ENCODE results near the gene VPS54. TPM values are rescaled to one million over a fixed set of nuclear protein-coding genes. Genes with fewer than 3 reads are reported as not detected.
"Not testable (repeated sequence)": the region's sequence is repeated elsewhere in the genome, so short reads cannot be mapped to it uniquely, and the experiment has no call there.

Gene VPS54
- total RNA-seq, 2 experiments from 2014 or later = 17.4 to 18.2 TPM

DNA sequence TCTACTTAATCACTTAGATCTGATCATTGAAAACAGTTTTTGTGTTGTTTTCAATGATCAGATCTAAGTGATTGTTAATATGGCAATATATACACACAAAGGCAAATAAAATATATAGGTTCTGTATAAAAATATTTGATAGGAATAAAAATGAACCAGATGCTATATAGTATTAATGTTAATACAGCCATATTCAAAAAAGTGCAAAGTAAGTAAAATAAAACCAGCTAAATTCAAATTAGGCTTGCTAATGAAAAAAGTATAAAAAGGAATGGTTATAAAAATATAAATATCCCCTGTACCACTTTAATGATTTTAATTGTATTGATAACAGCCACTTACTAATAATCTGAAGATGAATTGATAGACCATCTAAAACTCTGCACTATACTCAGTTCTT lies 38.4 kb downstream of the VPS54 start:
- no peak for ATAC-seq
- no peak for DNase-seq
- Mint-ChIP-seq H3K9me3 (ENCODE audit: low read depth) (no peaks in the 10 kb centered on the region), H3K4me1 (peaks cover 32% of the 10 kb centered on the region), H3K27ac (no peak overlapping the region), H3K27me3 (no peaks in the 10 kb centered on the region), H3K4me3 (no peak overlapping the region), H3K36me3 (peaks cover 31% of the 10 kb centered on the region)
- CTCF ChIA-PET = no interaction called here

DNA sequence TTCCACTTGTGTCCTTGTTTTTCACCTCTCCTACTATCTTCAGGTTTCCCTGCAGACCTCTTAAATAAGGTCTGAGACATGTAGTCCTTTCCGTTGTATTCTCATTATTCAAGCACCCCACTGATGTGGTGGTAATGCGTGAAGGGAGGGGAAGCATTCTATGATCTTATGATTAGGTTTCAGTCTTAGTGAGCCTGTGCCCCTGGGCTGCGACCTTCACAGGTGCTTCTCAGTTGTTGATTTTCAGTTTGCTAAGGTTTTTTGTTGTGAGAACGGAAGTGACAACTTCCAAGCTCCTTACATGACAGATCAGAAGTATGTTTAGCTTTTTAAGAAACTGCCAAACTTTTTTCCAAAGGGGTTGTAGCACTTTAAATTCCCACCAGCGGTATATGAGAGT lies 41.3 kb downstream of the VPS54 start:
- peaks cover 45% of the 10 kb centered on the region for H3K36me3 Mint-ChIP-seq
- no peaks in the 10 kb centered on the region for H3K9me3 Mint-ChIP-seq (ENCODE audit: low read depth)
- H3K27ac Mint-ChIP-seq = peak overlapping the region; percentile 66
- H3K4me1 Mint-ChIP-seq = peaks cover 16% of the 10 kb centered on the region
- no peaks in the 10 kb centered on the region for H3K27me3 Mint-ChIP-seq
- peak; percentile 96 for ATAC-seq
- no peak overlapping the region for H3K4me3 Mint-ChIP-seq
- CTCF ChIA-PET = interaction anchor here (0.8 to 1.1 kb wide), 4 partner anchors 8 to 41 kb away, joined by 3 read pairs; no protein-coding TSS in a partner anchor
- peak; percentile 65 for DNase-seq

DNA sequence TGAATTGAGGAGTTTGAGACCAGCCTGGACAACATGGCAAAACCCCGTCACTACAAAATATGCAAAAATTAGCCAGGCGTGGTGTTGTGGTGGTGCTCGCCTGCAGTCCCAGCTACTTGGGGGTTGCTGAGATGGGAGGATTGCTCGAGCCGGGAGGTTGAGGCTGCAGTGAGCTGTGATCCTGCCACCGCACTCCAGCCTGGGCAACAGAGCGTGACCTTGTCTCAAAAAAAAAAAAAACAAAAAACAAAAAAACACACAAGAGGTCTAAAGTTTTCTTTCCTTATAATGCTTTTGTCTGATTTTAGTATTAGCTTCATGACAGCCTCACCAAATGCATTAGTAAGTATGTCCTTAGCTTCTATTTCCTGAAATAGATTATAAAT lies 43.1 kb downstream of the VPS54 start:
- no peaks in the 10 kb centered on the region for H3K9me3 Mint-ChIP-seq (ENCODE audit: low read depth)
- CTCF ChIA-PET = no interaction called here
- DNase-seq (no peak), ATAC-seq (no peak)
- H3K4me3 Mint-ChIP-seq = no peak overlapping the region
- H3K36me3 Mint-ChIP-seq = peaks cover 39% of the 10 kb centered on the region
- peaks cover 16% of the 10 kb centered on the region for H3K4me1 Mint-ChIP-seq
- no peaks in the 10 kb centered on the region for H3K27me3 Mint-ChIP-seq
- no peak overlapping the region for H3K27ac Mint-ChIP-seq

DNA sequence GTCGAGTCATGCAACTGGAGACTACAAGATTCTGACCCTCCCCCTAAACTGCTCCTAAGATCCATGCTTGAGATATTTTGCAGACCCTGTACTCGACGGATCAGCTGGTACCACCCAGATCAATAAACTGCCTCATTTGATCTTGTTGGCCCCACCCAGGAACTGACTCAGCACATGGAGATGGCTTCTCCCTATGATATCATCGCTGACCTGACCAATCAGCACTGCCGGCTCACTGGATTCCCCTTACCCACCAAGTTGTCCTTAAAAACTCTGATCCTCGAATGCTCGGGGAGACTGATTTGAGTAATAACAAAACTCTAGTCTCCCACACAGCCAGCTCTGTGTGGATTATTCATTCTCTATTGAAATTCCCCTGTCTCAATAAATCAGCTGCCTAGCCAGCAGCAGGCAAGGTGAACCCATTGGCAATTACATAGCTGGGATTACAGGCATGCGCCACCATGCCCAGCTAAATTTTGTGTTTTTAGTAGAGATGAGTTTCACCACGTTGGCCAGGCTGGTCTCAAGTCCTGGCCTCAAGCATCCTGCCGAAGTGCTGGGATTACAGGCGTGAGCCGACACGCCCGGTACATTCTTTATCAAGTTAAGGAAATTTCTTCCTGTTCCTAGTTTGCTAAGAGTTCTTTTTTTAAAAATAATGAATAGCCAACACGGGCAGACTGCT lies 43.6 kb downstream of the VPS54 start:
- no peak for ATAC-seq
- CTCF ChIA-PET = no interaction called here
- no peaks in the 10 kb centered on the region for H3K27me3 Mint-ChIP-seq
- H3K4me1 Mint-ChIP-seq = peaks cover 16% of the 10 kb centered on the region
- H3K36me3 Mint-ChIP-seq = peaks cover 38% of the 10 kb centered on the region
- no peak for DNase-seq
- H3K27ac Mint-ChIP-seq = no peak overlapping the region
- H3K4me3 Mint-ChIP-seq = no peak overlapping the region
- no peaks in the 10 kb centered on the region for H3K9me3 Mint-ChIP-seq (ENCODE audit: low read depth)

DNA sequence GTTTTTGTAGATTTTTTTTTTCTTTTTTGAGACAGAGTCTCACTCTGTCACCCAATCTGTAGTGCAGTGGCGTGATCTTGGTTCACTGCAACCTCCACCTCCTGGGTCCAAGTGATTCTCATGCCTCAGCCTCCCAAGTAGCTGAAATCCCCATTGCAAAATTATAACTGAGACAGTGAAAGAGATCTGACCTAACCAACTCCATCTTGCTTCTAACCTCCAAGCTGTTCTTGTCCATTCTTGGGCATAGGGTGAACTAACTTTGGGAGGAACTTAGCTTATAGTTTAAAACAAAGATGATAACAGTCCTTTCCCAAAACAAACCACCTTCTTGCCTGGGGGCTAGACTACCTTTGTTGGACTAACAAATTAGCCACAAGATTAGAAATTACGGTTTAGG lies 44.2 kb downstream of the VPS54 start:
- DNase-seq; H3K4me3 Mint-ChIP-seq; H3K9me3 Mint-ChIP-seq (ENCODE audit: low read depth); H3K27ac Mint-ChIP-seq; ATAC-seq; H3K27me3 Mint-ChIP-seq: not testable (repeated sequence)
- Mint-ChIP-seq H3K4me1 (peaks cover 16% of the 10 kb centered on the region), H3K36me3 (peaks cover 32% of the 10 kb centered on the region)
- CTCF ChIA-PET = interaction anchor here (1.0 to 1.4 kb wide), 2 partner anchors 27 to 356 kb away, joined by 3 read pairs; no protein-coding TSS in a partner anchor

DNA sequence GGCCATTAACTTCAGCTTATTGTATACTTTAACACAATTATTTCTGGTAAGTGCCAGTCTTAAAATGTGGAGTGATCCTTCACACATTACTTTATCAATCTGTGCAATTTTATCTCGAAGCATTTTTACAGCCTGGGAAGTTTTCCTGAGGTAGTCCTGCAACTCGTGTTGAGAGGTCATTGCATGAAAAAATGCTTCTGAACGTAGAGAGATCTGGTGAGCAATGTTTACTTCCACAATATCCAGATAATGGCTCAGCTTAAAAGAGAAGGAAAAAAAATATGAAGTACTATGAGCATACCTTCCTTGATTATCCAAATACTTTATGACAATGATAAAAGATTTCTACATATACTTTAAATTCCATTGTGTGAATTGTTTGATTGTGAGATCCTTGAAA lies 57.0 kb downstream of the VPS54 start:
- no peaks in the 10 kb centered on the region for H3K27me3 Mint-ChIP-seq
- H3K4me3 Mint-ChIP-seq = no peak overlapping the region
- no peaks in the 10 kb centered on the region for H3K4me1 Mint-ChIP-seq
- H3K36me3 Mint-ChIP-seq = peaks cover 30% of the 10 kb centered on the region
- no peak overlapping the region for H3K27ac Mint-ChIP-seq
- ATAC-seq = no peak
- H3K9me3 Mint-ChIP-seq (ENCODE audit: low read depth) = no peaks in the 10 kb centered on the region
- CTCF ChIA-PET = no interaction called here
- DNase-seq = no peak

DNA sequence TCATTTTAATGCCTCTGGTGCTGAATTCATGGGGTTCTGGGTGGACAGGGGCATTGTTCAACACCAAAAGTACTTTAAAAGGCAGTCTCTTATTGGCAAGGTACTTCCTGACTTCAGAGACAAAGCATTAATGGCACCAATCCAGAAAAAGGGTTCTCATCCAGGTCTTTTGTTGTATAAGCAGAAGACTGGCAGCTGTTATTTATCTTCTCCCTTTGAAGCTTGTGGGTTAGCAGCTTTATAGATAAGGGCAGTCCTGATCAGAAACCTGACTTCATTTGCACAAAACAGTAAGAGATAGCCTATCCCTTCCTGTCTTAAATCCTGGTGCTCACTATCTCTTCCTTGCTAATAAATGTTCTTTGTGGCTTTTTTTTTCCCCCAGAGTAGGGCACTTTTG lies 68.8 kb downstream of the VPS54 start:
- DNase-seq (no peak), ATAC-seq (no peak)
- Mint-ChIP-seq H3K36me3 (peaks cover 49% of the 10 kb centered on the region), H3K27ac (no peak overlapping the region), H3K4me3 (no peak overlapping the region), H3K27me3 (no peaks in the 10 kb centered on the region), H3K9me3 (ENCODE audit: low read depth) (no peaks in the 10 kb centered on the region), H3K4me1 (peaks cover 6% of the 10 kb centered on the region)
- CTCF ChIA-PET = interaction anchor here (0.6 to 0.7 kb wide), 2 partner anchors 815 to 927 kb away, joined by 3 read pairs; no protein-coding TSS in a partner anchor

DNA sequence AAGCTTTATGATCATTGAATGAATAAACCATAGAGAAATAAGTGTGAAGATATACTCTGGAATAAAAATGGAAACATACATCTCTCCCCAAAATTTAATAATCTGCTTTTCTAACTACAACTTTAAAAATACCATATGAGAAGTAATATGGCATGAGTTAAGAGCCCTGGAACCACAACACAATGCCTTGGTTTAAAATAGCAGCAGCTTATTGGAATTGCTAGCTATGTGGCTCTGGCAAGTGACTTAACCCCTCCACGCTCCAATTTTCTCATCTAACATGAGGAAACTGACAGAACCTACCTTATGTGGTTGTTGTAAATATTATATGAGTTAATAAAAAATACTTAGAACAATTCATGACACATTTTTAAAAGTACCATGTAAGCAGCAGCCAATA lies 76.4 kb downstream of the VPS54 start:
- CTCF ChIA-PET = interaction anchor here (0.6 to 1.3 kb wide), 3 partner anchors 8 to 13 kb away, joined by 3 to 4 read pairs (median 3); no protein-coding TSS in a partner anchor
- Mint-ChIP-seq H3K4me1 (no peaks in the 10 kb centered on the region), H3K9me3 (ENCODE audit: low read depth) (peaks cover 2% of the 10 kb centered on the region), H3K27ac (no peak overlapping the region), H3K27me3 (no peaks in the 10 kb centered on the region), H3K4me3 (no peak overlapping the region), H3K36me3 (peaks cover 44% of the 10 kb centered on the region)
- DNase-seq = no peak
- ATAC-seq = no peak

DNA sequence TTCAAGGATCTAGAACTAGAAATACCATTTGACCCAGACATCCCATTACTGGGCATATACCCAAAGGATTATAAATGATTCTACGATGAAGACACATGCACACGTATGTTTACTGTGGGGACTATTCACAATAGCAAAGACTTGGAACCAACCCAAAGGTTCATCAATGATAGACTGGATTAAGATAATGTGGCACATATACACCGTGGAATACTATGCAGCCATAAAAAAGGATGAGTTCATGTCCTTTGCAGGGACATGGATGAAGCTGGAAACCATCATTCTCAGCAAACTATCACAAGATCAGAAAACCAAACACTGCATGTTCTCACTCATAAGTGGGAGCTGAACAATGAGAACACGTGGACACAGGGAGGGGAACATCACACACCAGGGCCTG lies 87.1 kb downstream of the VPS54 start:
- not testable (repeated sequence) for ATAC-seq

DNA sequence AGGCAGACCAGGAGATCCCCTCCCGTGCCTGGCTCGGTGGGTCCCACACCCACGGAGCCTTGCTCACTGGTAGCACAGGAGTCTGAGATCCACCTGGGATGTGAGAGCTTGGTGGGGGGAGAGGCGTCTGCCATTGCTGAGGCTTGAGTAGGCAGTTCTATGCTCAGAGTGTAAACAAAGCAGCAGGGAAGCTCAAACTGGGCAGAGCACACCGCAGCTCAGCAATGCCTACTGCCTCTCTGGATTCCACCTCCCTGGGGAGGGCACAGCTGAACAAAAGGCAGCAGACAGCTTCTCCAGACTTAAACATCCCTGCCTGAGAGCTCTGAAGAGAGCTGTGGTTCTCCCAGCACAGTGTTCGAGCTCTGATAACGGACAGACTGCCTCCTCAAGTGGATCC lies 92.4 kb downstream of the VPS54 start:
- Mint-ChIP-seq H3K27me3 (no peaks in the 10 kb centered on the region), H3K27ac (no peak overlapping the region), H3K36me3 (peaks cover 64% of the 10 kb centered on the region), H3K4me3 (no peak overlapping the region), H3K4me1 (no peaks in the 10 kb centered on the region), H3K9me3 (ENCODE audit: low read depth) (no peaks in the 10 kb centered on the region)
- ATAC-seq = no peak
- no peak for DNase-seq
- CTCF ChIA-PET = no interaction called here

More for the DNA sequence above, 87.1 kb downstream of the VPS54 start:
- H3K27me3 Mint-ChIP-seq; H3K4me1 Mint-ChIP-seq; CTCF ChIA-PET; H3K9me3 Mint-ChIP-seq (ENCODE audit: low read depth); DNase-seq; H3K27ac Mint-ChIP-seq; H3K4me3 Mint-ChIP-seq: not testable (repeated sequence)
- H3K36me3 Mint-ChIP-seq = peaks cover 67% of the 10 kb centered on the region

DNA sequence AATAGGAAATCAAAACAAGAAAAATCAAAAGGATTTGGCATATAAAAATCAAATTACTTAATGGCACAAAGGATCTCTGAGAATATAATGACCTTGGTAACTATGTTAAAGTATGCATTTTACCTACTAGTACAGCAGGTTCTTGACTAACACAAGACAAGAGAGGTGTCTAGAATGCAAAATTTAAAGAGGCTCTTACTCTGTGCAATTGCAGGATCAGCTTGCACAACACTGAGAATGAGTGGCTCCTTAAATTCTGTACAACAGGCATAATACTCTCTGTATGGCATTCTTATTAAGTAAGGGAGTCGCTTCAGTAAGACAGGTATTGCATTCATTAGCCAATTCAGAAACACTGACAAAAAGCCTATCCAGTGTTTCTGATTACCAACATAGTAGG lies 104.9 kb downstream of the VPS54 start:
- H3K36me3 Mint-ChIP-seq = peaks cover 56% of the 10 kb centered on the region
- no peaks in the 10 kb centered on the region for H3K9me3 Mint-ChIP-seq (ENCODE audit: low read depth)
- DNase-seq (no peak), ATAC-seq (no peak)
- no peaks in the 10 kb centered on the region for H3K27me3 Mint-ChIP-seq
- CTCF ChIA-PET = no interaction called here
- no peak overlapping the region for H3K27ac Mint-ChIP-seq
- no peak overlapping the region for H3K4me3 Mint-ChIP-seq
- no peaks in the 10 kb centered on the region for H3K4me1 Mint-ChIP-seq

DNA sequence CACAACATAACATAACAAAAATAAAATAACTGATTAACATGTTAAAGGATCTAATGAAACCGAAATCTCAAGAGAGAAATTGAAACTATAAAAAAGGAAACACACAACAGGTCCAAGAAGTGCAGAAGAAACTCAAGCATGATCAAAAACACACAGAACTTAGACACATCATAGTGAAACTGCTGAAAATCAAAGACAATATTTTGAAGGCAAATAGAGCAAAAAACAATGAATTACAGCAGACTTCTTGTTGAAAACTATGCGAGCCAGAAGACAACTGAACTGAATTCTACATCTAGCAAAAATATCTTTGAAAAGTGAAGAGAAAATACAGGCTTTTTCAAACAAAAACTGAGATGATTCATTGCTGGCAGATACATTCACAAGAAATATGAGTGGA lies 116.2 kb downstream of the VPS54 start:
- DNase-seq = no peak
- Mint-ChIP-seq H3K4me1 (peaks cover 16% of the 10 kb centered on the region), H3K4me3 (peak overlapping the region; percentile 20), H3K27ac (no peak overlapping the region), H3K9me3 (ENCODE audit: low read depth) (peaks cover 18% of the 10 kb centered on the region), H3K27me3 (no peaks in the 10 kb centered on the region), H3K36me3 (peaks cover 80% of the 10 kb centered on the region)
- ATAC-seq = peak; percentile 57
- CTCF ChIA-PET = no interaction called here

DNA sequence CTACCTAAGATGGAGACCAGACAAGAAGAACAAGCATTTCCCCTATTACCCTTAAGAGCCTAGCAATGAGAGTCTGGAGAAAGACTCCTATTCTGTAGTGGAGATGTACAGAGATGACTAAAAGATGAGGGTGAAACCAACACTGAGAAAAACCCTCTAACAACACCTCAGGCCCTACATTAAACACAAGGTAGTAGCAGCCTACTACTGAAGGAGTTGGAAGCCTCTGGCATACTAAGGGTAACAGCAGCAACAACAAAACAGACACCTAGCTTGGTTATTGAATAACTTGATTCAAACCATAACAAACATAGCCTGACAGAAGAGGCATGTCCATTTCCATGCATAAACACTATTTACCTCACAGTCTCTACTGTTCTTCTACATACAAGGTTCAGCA lies 117.1 kb downstream of the VPS54 start:
- H3K27ac Mint-ChIP-seq = peak overlapping the region; percentile 73
- H3K4me1 Mint-ChIP-seq = peaks cover 16% of the 10 kb centered on the region

DNA sequence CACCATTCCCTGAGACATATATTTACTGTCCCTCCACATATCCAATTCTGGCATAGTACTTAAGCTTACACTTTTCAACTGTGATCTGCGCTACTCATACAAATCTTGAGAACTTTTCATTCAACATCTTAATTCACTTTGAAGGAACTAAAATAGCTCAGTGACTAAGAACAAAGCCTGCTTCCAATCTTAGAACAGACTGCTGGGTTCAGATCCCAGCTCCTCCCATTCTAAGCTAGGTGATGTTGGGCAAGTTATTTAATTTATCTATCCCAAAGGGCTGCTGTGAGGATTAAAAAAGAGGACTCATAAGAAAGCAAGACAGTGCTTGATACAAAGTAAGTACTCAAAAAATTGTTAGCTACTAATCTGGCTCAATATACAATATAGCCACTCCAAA lies 119.6 kb downstream of the VPS54 start:
- H3K27ac Mint-ChIP-seq = no peak overlapping the region
- DNase-seq = no peak
- peaks cover 17% of the 10 kb centered on the region for H3K9me3 Mint-ChIP-seq (ENCODE audit: low read depth)
- peaks cover 68% of the 10 kb centered on the region for H3K36me3 Mint-ChIP-seq
- ATAC-seq = no peak
- CTCF ChIA-PET = interaction anchor here (0.9 kb wide), 1 partner anchor 38 kb away, joined by 3 read pairs; no protein-coding TSS in a partner anchor
- H3K27me3 Mint-ChIP-seq = no peaks in the 10 kb centered on the region
- H3K4me3 Mint-ChIP-seq = no peak overlapping the region
- H3K4me1 Mint-ChIP-seq = peaks cover 16% of the 10 kb centered on the region

More for the DNA sequence above, 117.1 kb downstream of the VPS54 start:
- Mint-ChIP-seq H3K9me3 (ENCODE audit: low read depth) (peaks cover 18% of the 10 kb centered on the region), H3K27me3 (no peaks in the 10 kb centered on the region), H3K36me3 (peaks cover 79% of the 10 kb centered on the region), H3K4me3 (no peak overlapping the region)
- ATAC-seq (no peak), DNase-seq (no peak)
- CTCF ChIA-PET = no interaction called here
